Prostate gland (tissue), 2 donors: ENCODE data around the gene ALDOC. TPM values are rescaled to one million over a fixed set of nuclear protein-coding genes. Genes with fewer than 3 reads are reported as not detected.

Experiments
- DNase-seq: peaks from one replicate; pipeline ENCODE4 v3.0.0-alpha.2; 2019; ENCODE audit warnings: low spot score
- H3K27ac ChIP-seq, 2 donors: fragments of 200-600 bp; sonication (generic); 2 replicates each; pipeline ENCODE4 v1.5.1; 2017 to 2019
- H3K27me3 ChIP-seq: fragments of 200-600 bp; sonication (generic); replicated peaks from 2 replicates; pipeline ENCODE4 v1.5.1; 2019; ENCODE audit not compliant: insufficient read depth
- H3K36me3 ChIP-seq, 2 donors: fragments of 200-600 bp; sonication (generic); 1 replicate in 1 of 2; 2 replicates in 1 of 2; pipeline versions ENCODE4 v1.5.1 to v1.8.1; 2017 to 2019
- H3K4me1 ChIP-seq: fragments of 200-600 bp; sonication (generic); replicated peaks from 2 replicates; pipeline ENCODE4 v1.5.1; 2019
- H3K4me3 ChIP-seq, 2 donors: fragments of 200-600 bp; sonication (generic); 2 replicates each; pipeline ENCODE4 v1.5.1; 2017 to 2019
- H3K9me3 ChIP-seq: fragments of 200-600 bp; sonication (generic); 2 replicates; pipeline ENCODE4 v1.5.1; 2017
- CTCF ChIP-seq, 4 experiments: fragments of 200-600 bp in 2 of 4; fragments of 450-650 bp in 2 of 4; sonication (generic) in 2 of 4; IDR thresholded peaks; 1 replicate in 3 of 4; 2 replicates in 1 of 4; pipeline ENCODE4 v1.5.1; 2016 to 2019; ENCODE audit warnings: antibody characterized with exemption in 4 of 4, mild to moderate bottlenecking in 2 of 4, moderate library complexity in 2 of 4
- POLR2A ChIP-seq: fragments of 450-650 bp; IDR thresholded peaks from one replicate; pipeline ENCODE4 v1.6.1; 2016; ENCODE audit warnings: antibody characterized with exemption, mild to moderate bottlenecking
- POLR2AphosphoS5 ChIP-seq: sonication (generic); formaldehyde crosslinking; IDR thresholded peaks from one replicate; pipeline ENCODE4 v1.6.1; 2017; ENCODE audit warnings: antibody characterized with exemption
- WGBS: methylation state at CpG from one replicate; pipeline ENCODE4 v1.1.5; 2018; 5-methylcytosine and 5-hydroxymethylcytosine counted together
- intact Hi-C: fragments of 100-400 bp; cut with DNase I; formaldehyde crosslinking; loops from one replicate; pipeline ENCODE4 v1.14.2; 2022
- total RNA-seq, 2 donors: library from RNA; depleted of rRNA; stranded (reverse); fragments of >200 nt; gene quantifications; one replicate each; pipeline ENCODE4 v1.1.0, GENCODE V29; 2016

Gene ALDOC
- total RNA-seq, 2 donors from 2014 or later: 49.5 to 55.0 TPM

- intact Hi-C loops: loop anchor here (5.0 kb wide), 1 partner anchor 66 kb away; the partner anchor contains the start of gene RSKR
- no peak for TF ChIP-seq POLR2A
- no peak for TF ChIP-seq POLR2AphosphoS5
- TF ChIP-seq CTCF (IDR thresholded peaks at IDR 0.05): no peak
- H3K4me3 ChIP-seq: no peak overlapping the region
- H3K4me1 ChIP-seq: no peaks in the 10 kb centered on the region
- no peaks in the 10 kb centered on the region for H3K9me3 ChIP-seq
- no peak for DNase-seq
- 75% methylated on average over 6 of the region's 6 CpGs for WGBS
- H3K27ac ChIP-seq: no peak overlapping the region
- no peaks in the 10 kb centered on the region for H3K27me3 ChIP-seq
- H3K36me3 ChIP-seq: no peaks in the 10 kb centered on the region
These were observed 30.8 kb downstream of the ALDOC start for GRCh38 chr17:28545787-28546415.

DNA sequence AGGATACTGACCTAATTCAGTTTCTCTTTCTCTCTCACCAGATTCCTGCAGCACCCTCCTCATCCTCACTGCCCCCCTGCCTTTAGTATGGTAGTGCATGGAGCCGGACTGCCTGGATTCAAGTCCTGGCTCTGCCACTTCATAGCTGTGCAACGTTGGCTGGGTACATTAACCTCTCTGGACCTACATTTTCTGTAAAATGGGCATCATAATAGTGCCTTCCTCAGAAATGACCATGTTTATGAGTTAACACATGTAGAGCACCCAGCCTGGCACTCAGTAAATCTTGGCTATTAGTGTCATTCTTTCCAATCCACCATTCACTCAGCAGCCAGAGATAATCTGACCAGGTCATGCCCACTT lies 31.6 kb downstream of the ALDOC start:
- H3K9me3 ChIP-seq: no peaks in the 10 kb centered on the region
- DNase-seq: no peak
- no peaks in the 10 kb centered on the region for H3K4me1 ChIP-seq
- no peaks in the 10 kb centered on the region for H3K36me3 ChIP-seq
- H3K27me3 ChIP-seq: no peaks in the 10 kb centered on the region
- H3K4me3 ChIP-seq: no peak overlapping the region
- no peak overlapping the region for H3K27ac ChIP-seq
- TF ChIP-seq POLR2AphosphoS5 (no peak), CTCF (IDR thresholded peaks at IDR 0.05) (no peak), POLR2A (no peak)
- 83% methylated on average over 2 of the region's 2 CpGs for WGBS
- intact Hi-C loops: loop anchor here (5.0 kb wide), 1 partner anchor 67 kb away; the partner anchor contains the start of gene RSKR

DNA sequence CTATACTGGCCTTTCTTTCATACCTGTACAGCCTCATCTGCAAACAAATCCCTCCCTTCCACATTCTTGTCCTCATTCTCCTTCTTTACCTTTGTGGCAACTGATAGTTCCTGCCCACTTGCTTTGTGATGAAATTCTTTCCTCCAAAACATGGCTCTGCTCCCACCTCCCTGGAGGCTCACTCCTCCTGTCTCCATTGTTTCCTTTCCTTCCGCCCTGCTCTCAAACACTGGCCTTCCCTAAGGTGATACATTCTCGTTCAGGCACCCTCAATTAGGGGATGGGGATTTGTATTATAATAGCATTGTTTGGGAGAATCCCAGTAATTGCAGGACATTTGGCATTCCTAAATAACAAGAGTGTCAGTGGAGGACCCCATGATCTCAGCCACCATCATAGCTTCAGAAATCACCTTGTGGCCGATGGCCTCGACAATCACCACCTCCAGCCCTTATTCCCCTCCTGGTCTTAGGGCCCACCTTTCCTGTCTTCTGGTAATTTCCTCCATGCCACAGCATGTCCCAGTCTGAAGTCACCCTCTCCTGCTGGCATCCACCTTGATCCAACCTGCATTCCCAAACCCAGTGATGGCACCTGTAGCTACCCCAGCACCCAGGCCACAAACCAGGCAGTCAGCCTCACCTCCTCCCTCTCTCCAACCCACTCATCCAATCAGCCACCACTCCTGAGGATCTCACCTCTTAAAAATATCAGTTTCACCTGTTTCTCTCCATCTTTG lies 32.1 kb downstream of the ALDOC start:
- Histone ChIP-seq H3K9me3 (no peaks in the 10 kb centered on the region), H3K4me3 (no peak overlapping the region), H3K27ac (no peak overlapping the region), H3K27me3 (no peaks in the 10 kb centered on the region), H3K36me3 (no peaks in the 10 kb centered on the region), H3K4me1 (no peaks in the 10 kb centered on the region)
- TF ChIP-seq POLR2A: no peak
- TF ChIP-seq POLR2AphosphoS5: no peak
- no peak for TF ChIP-seq CTCF (IDR thresholded peaks at IDR 0.05)
- no peak for DNase-seq
- 63% methylated on average over 4 of the region's 4 CpGs for WGBS
- intact Hi-C loops: loop anchor here (5.0 kb wide), 2 partner anchors 47 to 68 kb away; partner anchors contain the start of gene RSKR

GRCh38 chr17:28541439-28541838 lies 35.3 kb downstream of the ALDOC start:
- WGBS: 83% methylated on average over 4 of the region's 4 CpGs
- no peak for DNase-seq
- H3K4me1 ChIP-seq: no peaks in the 10 kb centered on the region
- no peaks in the 10 kb centered on the region for H3K27me3 ChIP-seq
- H3K9me3 ChIP-seq: no peaks in the 10 kb centered on the region
- no peaks in the 10 kb centered on the region for H3K36me3 ChIP-seq
- H3K27ac ChIP-seq: no peak overlapping the region
- no peak overlapping the region for H3K4me3 ChIP-seq
- TF ChIP-seq POLR2AphosphoS5: no peak
- TF ChIP-seq POLR2A: no peak
- TF ChIP-seq CTCF (IDR thresholded peaks at IDR 0.05): no peak
- intact Hi-C loops: loop anchor here (5.0 kb wide), 1 partner anchor 44 kb away; no protein-coding TSS in a partner anchor

- no peak for DNase-seq
- Histone ChIP-seq H3K4me3 (no peak overlapping the region), H3K27ac (no peak overlapping the region), H3K4me1 (no peaks in the 10 kb centered on the region), H3K9me3 (no peaks in the 10 kb centered on the region), H3K36me3 (no peaks in the 10 kb centered on the region), H3K27me3 (no peaks in the 10 kb centered on the region)
- intact Hi-C loops: loop anchor here (5.0 kb wide), 1 partner anchor 43 kb away; no protein-coding TSS in a partner anchor
- TF ChIP-seq POLR2A (no peak), CTCF (IDR thresholded peaks at IDR 0.05) (no peak), POLR2AphosphoS5 (no peak)
- 71% methylated on average over 4 of the region's 4 CpGs for WGBS
These were observed 36.5 kb downstream of the ALDOC start for GRCh38 chr17:28540231-28540630.
